B cell (primary cell): ENCODE results near the gene CFAP53.

Experiments
- EZH2 ChIP-seq: IDR thresholded peaks from 2 replicates; pipeline ENCODE4 v1.6.1; 2012; ENCODE audit warnings: borderline replicate concordance, low read depth, mild to moderate bottlenecking, moderate library complexity, low read length; ENCODE audit not compliant: insufficient read depth, poor library complexity, severe bottlenecking
- TF ChIP-seq, protein P1 (sequence below): fragments of 200-600 bp; IDR thresholded peaks from one replicate; pipeline ENCODE4 v1.8.0; 2022; ENCODE audit warnings: antibody characterized with exemption, mild to moderate bottlenecking

GRCh38 chr18:50262977-50263376 lies 3.3 kb downstream of the CFAP53 start:
- TF ChIP-seq, protein P1, sequence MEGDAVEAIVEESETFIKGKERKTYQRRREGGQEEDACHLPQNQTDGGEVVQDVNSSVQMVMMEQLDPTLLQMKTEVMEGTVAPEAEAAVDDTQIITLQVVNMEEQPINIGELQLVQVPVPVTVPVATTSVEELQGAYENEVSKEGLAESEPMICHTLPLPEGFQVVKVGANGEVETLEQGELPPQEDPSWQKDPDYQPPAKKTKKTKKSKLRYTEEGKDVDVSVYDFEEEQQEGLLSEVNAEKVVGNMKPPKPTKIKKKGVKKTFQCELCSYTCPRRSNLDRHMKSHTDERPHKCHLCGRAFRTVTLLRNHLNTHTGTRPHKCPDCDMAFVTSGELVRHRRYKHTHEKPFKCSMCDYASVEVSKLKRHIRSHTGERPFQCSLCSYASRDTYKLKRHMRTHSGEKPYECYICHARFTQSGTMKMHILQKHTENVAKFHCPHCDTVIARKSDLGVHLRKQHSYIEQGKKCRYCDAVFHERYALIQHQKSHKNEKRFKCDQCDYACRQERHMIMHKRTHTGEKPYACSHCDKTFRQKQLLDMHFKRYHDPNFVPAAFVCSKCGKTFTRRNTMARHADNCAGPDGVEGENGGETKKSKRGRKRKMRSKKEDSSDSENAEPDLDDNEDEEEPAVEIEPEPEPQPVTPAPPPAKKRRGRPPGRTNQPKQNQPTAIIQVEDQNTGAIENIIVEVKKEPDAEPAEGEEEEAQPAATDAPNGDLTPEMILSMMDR = no peak
- TF ChIP-seq EZH2 = no peak
